Fibroblast of lung (primary cell): ENCODE data around the gene GNB1L.

Source experiments
- CTCF ChIP-seq, 2 donors: IDR thresholded peaks in 1 of 2; conservative IDR thresholded peaks in 1 of 2; 1 replicate in 1 of 2; 2 replicates in 1 of 2; pipeline ENCODE4 v1.5.1; 2011 to 2012; ENCODE audit warnings: low read length in 2 of 2, control low read depth in 1 of 2, inconsistent platforms in 1 of 2, low read depth in 1 of 2, mild to moderate bottlenecking in 1 of 2
- EZH2 ChIP-seq: IDR thresholded peaks from 2 replicates; pipeline ENCODE4 v1.5.1; 2012; ENCODE audit warnings: low read length, control low read depth, mild to moderate bottlenecking; ENCODE audit errors: missing control alignments

DNA sequence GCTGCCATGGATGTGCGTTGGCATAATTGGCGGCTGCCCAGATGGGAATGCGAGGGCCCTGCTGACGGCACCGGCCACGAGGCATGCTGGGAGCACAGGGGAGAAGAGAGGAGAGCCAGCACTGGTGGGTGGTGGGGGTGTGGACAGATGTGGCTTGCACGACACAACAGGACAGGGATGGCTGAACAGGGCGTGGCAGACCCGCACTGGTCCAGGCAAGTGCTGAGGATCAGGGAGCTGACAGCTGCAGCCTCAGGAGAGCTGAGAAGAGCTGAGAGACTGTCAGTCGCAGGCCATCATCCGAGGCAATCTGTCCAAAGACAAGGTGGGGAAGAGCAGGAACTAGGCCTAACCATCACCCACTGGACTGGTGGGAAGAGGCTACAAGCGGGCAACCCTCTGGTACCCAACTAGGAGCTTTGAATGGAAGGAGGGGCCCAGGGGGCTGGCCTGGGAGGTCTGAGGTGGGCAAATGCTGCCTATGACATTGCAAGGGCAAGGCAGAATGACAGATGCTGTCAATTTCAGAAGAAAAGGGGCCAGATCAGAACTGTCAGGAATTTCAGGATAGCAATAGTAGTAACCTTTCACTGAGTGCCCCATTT is 2.4 kb downstream of the GNB1L start:
- no peak for TF ChIP-seq CTCF (conservative IDR thresholded peaks at IDR 0.05 in 1 of 2, IDR thresholded peaks at IDR 0.05 in 1 of 2; ENCODE audit: low read depth in 1 of 2, low read length in 2 of 2)
- TF ChIP-seq EZH2 = no peak
